GM12891 (cell line): ENCODE data around the gene HOXD11.

Experiments
- SPI1 ChIP-seq: IDR thresholded peaks from 2 replicates; pipeline ENCODE4 v1.6.1; 2011; ENCODE audit warnings: low read depth, low read length, control low read depth
- TAF1 ChIP-seq: IDR thresholded peaks from 2 replicates; pipeline ENCODE4 v1.6.1; 2011; ENCODE audit warnings: low read depth, low read length, control low read depth

DNA sequence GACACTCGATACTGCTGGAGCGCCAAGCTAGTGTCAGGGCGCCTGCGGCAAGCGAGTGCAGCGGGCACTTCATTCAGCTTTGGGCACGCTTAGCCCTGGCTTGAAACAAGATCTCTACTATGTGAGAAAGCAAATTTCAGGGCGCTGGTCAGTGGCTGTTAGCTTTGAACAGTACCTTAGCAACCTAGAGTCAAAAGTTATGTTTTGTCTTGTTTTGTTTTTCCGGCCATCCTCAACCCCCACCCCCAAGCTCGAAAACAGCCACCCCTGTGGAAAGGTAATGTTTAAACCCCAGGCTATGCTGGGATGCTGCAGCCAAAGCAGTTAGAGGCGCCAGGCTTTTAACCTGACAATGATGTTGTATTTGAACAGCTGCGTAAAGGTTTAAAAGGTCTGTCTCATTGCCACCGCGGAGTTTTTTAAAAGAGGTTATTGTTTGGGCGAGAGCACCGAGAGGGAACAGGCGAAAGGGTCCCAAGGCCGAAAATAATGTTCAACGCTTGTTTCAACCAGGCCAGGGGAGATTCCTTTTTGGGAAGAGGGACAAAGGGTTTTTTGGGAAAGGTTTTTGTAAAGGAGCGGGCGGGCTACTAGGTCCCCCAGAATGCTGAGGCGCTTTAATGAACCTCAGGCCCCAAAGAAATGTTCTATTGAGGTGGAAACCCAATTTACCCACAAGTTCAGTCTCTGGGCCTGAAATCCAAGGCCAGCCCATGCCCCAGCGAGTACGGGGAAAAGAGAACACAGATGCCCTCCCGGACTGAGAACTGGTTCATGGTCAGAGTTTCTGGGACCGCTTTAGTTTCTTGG lies 7.2 kb downstream of the HOXD11 start:
- TF ChIP-seq TAF1 = no peak
- TF ChIP-seq SPI1 = no peak
